Stimulated activated CD4-positive, alpha-beta T cell treated with anti-CD3 and anti-CD28 coated beads, TNF-alpha, amount 100 ng/mL, for 4 hours (primary cell): Measurements from ENCODE around the gene NCF1.
"Not testable (repeated sequence)": the region's sequence is repeated elsewhere in the genome, so short reads cannot be mapped to it uniquely, and the experiment has no call there.

Experiments
- DNase-seq, 3 experiments: peaks; one replicate each; pipeline ENCODE4 v3.0.0-alpha.2; 2020; ENCODE audit warnings: low read depth in 3 of 3

NCF1 gene

DNA sequence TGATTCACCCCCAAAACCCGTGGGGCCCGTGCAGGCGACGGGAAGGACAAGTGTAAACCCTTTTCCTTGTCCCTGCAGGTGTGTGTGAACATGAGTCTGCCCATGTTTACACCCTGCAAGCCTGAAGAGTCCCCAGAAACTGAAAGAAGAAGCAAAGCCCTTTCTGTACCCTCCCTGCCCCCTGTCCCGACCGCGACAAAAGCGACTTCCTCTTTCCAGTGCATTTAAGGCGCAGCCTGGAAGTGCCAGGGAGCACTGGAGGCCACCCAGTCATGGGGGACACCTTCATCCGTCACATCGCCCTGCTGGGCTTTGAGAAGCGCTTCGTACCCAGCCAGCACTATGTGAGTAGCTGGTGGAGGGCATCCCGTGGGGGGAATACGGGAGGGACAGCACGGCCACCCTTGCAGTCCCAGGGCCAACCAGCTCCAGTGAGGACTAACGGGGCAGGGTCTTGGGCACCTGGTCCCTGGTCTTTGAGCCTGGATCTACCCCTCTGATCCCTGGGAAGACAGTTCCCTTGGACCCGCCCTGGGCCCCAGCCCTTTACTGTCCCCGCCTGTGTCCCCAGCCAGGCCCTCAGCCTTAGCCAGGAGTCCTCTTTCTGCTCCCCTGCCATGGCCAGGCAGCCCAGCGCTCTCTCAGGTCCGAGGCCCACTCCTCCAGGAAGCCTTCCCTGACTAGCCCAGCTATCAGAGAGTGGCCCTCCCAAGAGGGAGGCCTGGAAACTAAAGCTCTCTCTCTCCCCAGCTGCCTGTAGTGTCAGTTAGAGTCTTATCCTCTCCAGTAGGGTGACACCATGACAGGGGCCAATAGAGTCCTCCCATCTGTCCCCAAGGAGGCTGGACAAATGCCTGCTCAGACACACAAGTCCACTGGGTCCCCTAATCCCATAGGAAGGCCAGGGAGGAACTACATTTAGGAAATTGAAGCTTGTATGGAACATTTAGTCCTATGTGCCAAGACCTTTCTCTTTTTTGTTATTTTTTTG is at the start of gene NCF1:
Gene NCF1 (plus strand): TSS at position 252 of the 991 bp plus-strand sequence. CDS start 21 bp downstream, at position 273.
- not testable (repeated sequence) for DNase-seq

DNA sequence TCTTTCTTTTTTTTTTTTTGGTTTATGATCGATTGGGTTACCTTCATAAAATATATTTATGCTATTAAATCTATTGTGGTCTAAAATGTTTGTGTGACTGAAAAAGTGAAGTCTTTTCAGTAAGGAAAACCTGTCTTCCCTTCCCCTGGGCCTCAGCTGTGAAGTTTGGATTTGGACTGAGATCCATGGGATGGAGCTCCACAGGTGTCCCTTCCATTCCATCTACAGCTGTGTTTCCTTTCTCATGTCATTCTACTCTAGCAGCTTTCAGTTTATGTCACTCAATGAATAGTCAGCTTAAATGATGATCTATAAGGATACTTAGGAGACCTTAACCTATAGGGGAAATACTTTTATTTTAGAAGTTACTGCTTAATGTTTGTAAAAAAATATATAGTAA is 48.0 kb upstream of the NCF1 start:
- DNase-seq: no peak

DNA sequence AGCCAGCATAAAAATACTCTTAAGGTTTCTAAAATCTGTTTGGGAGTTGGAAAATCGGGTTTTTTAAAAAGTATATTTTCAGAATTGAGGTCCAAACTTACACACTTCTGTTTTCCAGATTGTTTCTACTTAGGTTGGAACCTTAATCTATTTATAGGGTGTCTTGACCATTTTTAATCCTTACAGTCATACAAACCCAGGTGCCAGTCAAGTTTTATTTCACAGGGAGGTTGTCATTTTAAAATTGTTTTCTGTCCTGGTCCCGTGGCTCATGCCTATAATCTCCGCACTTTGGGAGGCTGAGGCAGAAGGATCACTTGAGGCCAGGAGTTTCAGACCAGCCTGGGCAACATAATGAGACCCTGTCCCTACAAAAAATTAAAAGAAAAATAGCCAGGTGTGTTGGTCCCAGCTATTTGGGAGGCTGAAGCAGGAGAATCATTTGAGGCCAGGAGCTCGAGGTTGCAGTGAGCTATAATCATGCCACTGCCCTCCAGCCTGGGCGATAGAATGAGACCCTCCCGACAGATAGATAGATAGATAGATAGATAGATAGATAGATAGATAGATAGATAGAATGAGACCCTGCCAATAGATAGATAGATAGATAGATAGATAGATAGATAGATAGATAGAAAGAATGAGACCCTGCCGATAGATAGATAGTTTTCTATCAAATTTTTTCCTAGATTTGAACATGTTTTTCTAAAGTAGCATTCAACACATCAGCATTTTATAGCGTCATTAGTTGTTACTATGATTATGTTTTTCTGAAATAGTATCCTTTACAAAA is 47.3 kb upstream of the NCF1 start:
- DNase-seq: no peak

GRCh38 chr7:74728686-74729085 is 45.1 kb upstream of the NCF1 start:
- DNase-seq: not testable (repeated sequence)

GRCh38 chr7:74730186-74730585 is 43.6 kb upstream of the NCF1 start:
- not testable (repeated sequence) for DNase-seq

DNA sequence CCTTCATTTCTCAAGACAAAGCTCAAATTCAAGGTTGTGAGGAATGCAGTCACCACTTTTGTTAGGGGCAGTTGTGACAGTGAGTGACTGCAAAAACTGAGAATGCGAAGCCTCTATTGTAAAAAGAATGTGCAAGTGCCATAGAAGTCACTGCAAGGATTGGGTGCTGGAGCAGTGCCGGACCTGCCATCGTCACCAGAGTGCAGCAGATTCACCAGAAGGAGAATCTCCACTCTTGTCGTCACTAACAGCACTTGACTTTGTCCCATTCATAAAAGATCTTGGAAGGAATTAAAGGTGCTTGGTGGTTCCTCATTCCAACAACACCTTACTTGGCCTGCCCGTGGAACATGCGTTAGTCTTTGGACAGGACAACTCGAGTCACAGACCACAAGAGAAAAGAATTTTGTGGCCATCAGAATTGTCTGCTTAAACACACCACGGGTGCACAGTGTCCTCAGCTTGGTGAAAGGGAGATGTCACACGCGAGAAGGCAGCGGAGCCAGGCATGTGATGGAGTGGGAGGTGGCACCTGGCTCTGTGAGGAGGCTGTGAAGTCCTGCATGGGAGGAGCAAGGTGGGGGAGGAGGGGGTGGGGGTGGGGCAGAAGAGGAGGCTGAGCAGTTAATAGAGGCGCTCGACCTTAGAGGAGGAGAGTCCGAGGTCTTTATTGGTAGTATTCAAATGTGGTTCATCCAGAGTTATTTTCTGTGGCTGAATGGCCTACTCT is 33.7 kb upstream of the NCF1 start:
- DNase-seq: not testable (repeated sequence)

DNA sequence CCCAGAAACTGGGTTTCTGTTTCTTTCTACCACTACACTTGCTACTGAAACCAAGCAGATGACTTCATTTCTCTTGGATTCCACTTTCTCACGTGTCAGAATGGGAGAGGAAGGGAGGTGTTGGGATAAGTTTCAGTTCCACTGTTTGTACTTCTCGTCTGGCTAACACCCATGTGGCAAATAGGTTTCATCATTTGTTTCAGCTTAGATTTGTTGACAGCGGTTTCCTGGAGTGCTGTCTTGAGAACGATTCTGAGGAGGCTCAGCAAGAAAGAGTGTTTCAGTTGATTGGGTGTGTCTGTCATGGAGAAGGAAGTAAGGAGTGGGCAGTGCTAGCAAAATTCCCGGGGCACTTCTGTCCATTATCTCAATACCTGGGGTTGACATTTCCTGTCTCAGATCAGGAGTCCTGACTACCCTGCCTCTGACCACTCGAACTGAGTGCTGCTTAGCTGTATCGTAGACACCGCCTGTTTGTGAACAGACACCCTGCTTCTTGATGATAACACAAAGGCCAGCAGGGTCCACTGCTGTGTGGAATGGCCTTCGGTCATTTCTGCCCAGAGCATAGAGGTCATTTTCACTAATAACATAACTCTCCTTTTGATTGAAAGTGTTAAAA is 29.8 kb upstream of the NCF1 start:
- not testable (repeated sequence) for DNase-seq

- DNase-seq: not testable (repeated sequence)
These were observed 19.8 kb upstream of the NCF1 start for GRCh38 chr7:74753921-74754482.

DNA sequence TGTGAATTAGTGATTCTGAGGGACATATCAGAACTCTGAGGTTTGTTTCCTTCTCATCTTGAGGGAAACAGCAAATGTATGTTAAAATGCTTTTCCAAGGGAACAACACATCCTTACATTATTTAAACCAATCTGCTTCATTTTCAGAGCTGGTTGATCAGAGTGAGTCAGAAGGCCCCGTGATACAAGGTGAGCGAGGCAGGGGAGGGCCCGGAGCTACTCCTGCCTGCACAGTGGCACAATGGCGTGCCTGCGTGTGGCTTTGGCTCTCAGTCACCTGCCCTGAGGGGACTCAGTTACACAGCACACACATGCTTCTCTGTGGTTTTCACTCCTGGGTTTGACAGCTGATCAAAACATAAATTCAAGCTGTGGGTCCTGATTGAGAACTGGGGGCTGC is 17.1 kb upstream of the NCF1 start:
- not testable (repeated sequence) for DNase-seq

DNA sequence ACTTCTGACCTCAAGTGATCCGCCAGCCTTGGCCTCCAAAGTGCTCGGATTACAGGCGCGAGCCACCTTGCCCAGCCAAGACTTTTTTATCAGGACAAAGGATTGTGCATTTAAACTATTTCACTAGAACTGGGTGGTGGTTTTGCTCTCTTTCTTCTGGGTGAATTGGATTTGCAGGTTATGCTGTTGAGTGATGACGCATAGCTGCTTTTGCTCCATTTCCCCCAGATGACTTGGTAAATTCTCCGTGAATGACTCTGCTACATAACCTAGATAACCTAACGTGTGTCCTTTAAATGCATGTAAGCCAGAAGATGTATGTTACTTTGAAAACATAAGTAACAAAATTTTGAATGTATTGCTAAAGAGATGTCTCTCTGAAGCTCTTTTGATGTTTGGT is 15.5 kb upstream of the NCF1 start:
- DNase-seq: not testable (repeated sequence)

DNA sequence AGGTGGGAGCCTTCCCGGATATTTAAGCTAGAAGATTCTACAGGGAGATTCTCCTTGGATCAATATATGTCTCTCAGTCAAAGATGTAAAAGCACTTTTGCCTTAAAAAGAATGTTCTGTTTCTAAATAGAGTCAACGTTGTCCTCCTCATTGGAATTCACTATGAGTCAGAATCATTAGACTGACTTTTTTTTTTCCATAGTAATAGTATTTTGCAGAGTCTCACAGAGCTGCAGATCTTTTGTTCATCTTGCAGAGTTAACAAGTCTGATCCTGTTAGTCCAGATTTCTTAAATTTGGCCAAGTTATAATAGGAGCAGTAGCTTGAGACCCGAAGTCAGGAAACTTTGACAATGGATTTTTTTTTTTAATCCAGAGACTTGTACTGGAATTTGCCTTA is 14.8 kb upstream of the NCF1 start:
- not testable (repeated sequence) for DNase-seq

- DNase-seq: not testable (repeated sequence)
These were observed 8.4 kb upstream of the NCF1 start for GRCh38 chr7:74765205-74765918.

DNA sequence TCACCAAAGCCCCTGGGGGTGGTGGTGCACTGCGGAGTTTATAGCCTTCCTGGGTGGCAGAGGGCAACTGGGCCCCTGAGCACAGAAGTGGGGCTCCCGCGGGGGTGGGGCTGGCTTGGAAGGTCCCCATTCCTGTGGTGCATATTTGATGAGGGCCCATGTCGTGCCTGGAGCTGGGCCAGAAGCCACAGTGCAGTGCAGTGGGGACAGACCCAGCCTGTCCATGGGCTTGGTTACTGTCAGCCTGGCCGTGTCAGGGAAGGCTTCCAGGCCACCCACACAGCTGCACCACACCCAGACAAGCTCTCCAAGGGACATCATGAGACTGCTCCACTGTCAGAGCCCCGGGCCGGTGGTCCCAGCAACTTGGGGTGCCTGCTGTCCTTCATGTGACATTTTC is 7.3 kb upstream of the NCF1 start:
- not testable (repeated sequence) for DNase-seq

- not testable (repeated sequence) for DNase-seq
These were observed 6.8 kb upstream of the NCF1 start for GRCh38 chr7:74766991-74767390.

DNA sequence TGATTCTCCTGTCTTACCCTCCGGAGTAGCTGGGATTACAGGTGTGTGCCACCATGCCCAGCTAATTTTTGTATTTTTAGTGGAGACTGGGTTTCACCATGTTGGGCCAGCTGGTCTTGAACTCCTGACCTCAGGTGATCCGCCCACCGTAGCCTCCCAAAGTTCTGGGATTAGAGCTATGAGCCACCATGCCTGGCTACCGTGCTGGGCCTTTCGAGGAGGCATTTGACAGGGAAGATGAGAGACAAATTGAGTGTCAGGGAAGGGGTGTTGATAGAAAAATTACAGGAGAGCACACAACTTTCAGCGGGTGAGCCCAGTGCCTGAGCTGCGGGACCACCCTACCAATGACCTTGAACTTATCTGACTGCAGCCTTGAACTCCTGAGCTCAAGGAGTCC is 3.7 kb upstream of the NCF1 start:
- DNase-seq: not testable (repeated sequence)

- not testable (repeated sequence) for DNase-seq
These were observed 1.7 kb upstream of the NCF1 start for GRCh38 chr7:74772093-74772492.

GRCh38 chr7:74775111-74775510 is 1.3 kb downstream of the NCF1 start:
- not testable (repeated sequence) for DNase-seq

DNA sequence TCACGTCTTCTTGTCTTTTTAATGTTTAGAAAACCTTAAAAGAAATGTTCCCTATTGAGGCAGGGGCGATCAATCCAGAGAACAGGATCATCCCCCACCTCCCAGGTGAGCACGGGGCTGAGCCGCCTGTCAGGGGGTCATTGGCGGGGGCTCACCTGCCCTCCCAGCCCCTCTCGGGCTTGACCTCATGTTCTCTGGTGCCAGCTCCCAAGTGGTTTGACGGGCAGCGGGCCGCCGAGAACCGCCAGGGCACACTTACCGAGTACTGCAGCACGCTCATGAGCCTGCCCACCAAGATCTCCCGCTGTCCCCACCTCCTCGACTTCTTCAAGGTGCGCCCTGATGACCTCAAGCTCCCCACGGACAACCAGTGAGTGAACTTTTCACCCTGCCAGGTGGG is 5.2 kb downstream of the NCF1 start:
- DNase-seq: not testable (repeated sequence)

- DNase-seq: not testable (repeated sequence)
These were observed 7.9 kb downstream of the NCF1 start for GRCh38 chr7:74781746-74782145.

DNA sequence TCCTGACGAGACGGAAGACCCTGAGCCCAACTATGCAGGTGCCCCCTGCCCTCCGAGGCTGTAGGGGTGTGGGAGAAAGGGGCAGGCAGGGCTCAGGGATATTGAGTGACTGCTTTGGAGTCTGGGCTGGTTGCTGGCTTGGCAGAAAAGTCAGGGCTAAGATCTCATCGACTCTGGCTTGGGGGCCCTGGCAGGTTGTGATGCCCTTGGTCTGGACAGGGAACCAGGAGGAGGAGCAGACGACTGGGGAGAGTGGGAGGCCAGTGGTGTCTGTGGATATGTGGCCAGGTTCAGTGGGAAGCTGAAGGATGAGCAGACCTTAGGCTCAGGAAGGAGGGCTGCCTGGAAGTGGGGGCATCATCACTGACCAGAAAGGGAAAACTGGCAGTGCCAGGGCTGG is 9.8 kb downstream of the NCF1 start:
- not testable (repeated sequence) for DNase-seq
